CD4-positive, CD25-positive, alpha-beta regulatory T cell (primary cell): ENCODE data around the gene KIF19. TPM values are rescaled to one million over a fixed set of nuclear protein-coding genes. Genes with fewer than 3 reads are reported as not detected.

Experiments used
- ATAC-seq, 2 donors: fragments of 150-1000 bp; cut with Tn5 transposase; one replicate each; pipeline ENCODE4 v1.10.0; 2021; ENCODE audit warnings: low read depth in 2 of 2, moderate number of reproducible peaks in 2 of 2, moderate library complexity in 1 of 2
- DNase-seq, 3 donors: peaks; one replicate each; pipeline versions ENCODE4 v3.0.0 to v3.0.0-alpha.2; 2012 to 2022; ENCODE audit warnings: mixed read lengths in 1 of 3
- H3K27ac ChIP-seq: one replicate; pipeline ENCODE4 v1.7.0; 2013; ENCODE audit warnings: mild to moderate bottlenecking, low read length; ENCODE audit not compliant: insufficient read depth, poor library complexity, severe bottlenecking
- H3K27me3 ChIP-seq: one replicate; pipeline ENCODE4 v1.7.0; 2013; ENCODE audit warnings: low read length; ENCODE audit not compliant: control insufficient read depth, insufficient read depth
- H3K36me3 ChIP-seq: one replicate; pipeline ENCODE4 v1.7.0; 2013; ENCODE audit warnings: mild to moderate bottlenecking, low read length, moderate library complexity; ENCODE audit not compliant: control insufficient read depth, insufficient read depth
- H3K4me1 ChIP-seq: 2 replicates; pipeline ENCODE4 v1.7.0; 2013; ENCODE audit warnings: mild to moderate bottlenecking, low read length; ENCODE audit not compliant: insufficient read depth, control insufficient read depth, poor library complexity, severe bottlenecking
- H3K4me3 ChIP-seq: one replicate; pipeline ENCODE4 v1.7.0; 2013; ENCODE audit warnings: low read depth, mild to moderate bottlenecking, low read length, moderate library complexity
- H3K9me3 ChIP-seq, 2 experiments: 1 replicate in 1 of 2; 2 replicates in 1 of 2; pipeline ENCODE4 v1.7.0; 2013; ENCODE audit warnings: low read length in 2 of 2, mild to moderate bottlenecking in 1 of 2, moderate library complexity in 1 of 2; ENCODE audit not compliant: control insufficient read depth in 2 of 2
- H3K27ac Mint-ChIP-seq, 3 donors: one replicate each; pipeline ENCODE4 v1.8.0; 2020 to 2022; ENCODE audit warnings: mild to moderate bottlenecking in 3 of 3, mixed read lengths in 3 of 3, moderate library complexity in 2 of 3
- H3K27me3 Mint-ChIP-seq: one replicate; pipeline ENCODE4 v1.8.0; 2022; ENCODE audit warnings: mild to moderate bottlenecking, mixed read lengths
- H3K36me3 Mint-ChIP-seq: one replicate; pipeline ENCODE4 v1.8.0; 2020; ENCODE audit warnings: mixed read lengths
- H3K4me1 Mint-ChIP-seq, 4 donors: one replicate each; pipeline ENCODE4 v1.8.0; 2020 to 2022; ENCODE audit warnings: mixed read lengths in 4 of 4, mild to moderate bottlenecking in 1 of 4
- H3K4me3 Mint-ChIP-seq, 4 donors: one replicate each; pipeline ENCODE4 v1.8.0; 2020 to 2022; ENCODE audit warnings: mild to moderate bottlenecking in 4 of 4, mixed read lengths in 4 of 4, moderate library complexity in 3 of 4
- H3K9me3 Mint-ChIP-seq, 7 donors: one replicate each; pipeline ENCODE4 v1.8.0; 2020 to 2022; ENCODE audit warnings: mixed read lengths in 7 of 7, mild to moderate bottlenecking in 3 of 7, moderate library complexity in 2 of 7
- polyA plus RNA-seq, 4 donors: library from polyadenylated mRNA; unstranded; fragments of 300-500 nt; fragmentation: Illumina TruSeq; gene quantifications; one replicate each; pipeline ENCODE4 v1.2.3, GENCODE V29; 2021
- total RNA-seq: library from RNA; stranded (reverse); gene quantifications from one replicate; pipeline ENCODE4 v1.2.3, GENCODE V29; 2022

Gene KIF19
- total and polyA plus RNA-seq, 5 donors from 2014 or later: 1.2 to 1.8 (median 1.4) TPM

GRCh38 chr17:74295625-74296547 is 30.1 kb upstream of the KIF19 start:
- no peak for DNase-seq
- Histone ChIP-seq H3K27ac (no peak overlapping the region), H3K4me1 (peaks cover 11% of the 10 kb centered on the region), H3K27me3 (no peaks in the 10 kb centered on the region), H3K4me3 (no peak overlapping the region), H3K36me3 (no peaks in the 10 kb centered on the region), H3K9me3 (no peaks in the 10 kb centered on the region)
- ATAC-seq: no peak
- H3K36me3 Mint-ChIP-seq: no peaks in the 10 kb centered on the region
- peaks cover 4 to 33% (median 23%) of the 10 kb centered on the region in 4 donors for H3K4me1 Mint-ChIP-seq
- H3K4me3 Mint-ChIP-seq: no peak overlapping the region
- H3K27me3 Mint-ChIP-seq: no peaks in the 10 kb centered on the region
- peaks cover 0 to 2% (median 0%) of the 10 kb centered on the region in 7 donors for H3K9me3 Mint-ChIP-seq
- H3K27ac Mint-ChIP-seq: peak overlapping the region in 2 of 3 donors; percentile 60 to 62

- H3K4me3 Mint-ChIP-seq: no peak overlapping the region
- peak overlapping the region; percentile 14 to 76 (median 62) for H3K27ac Mint-ChIP-seq
- ATAC-seq: peak; percentile 43 to 58
- H3K4me3 ChIP-seq: no peak overlapping the region
- peak in 2 of 3 donors; percentile 34 to 77 for DNase-seq
- H3K4me1 Mint-ChIP-seq: peaks cover 9 to 39% (median 27%) of the 10 kb centered on the region in 4 donors
- no peaks in the 10 kb centered on the region for H3K27me3 ChIP-seq
- H3K4me1 ChIP-seq: peaks cover 16% of the 10 kb centered on the region
- H3K27me3 Mint-ChIP-seq: peaks cover 4% of the 10 kb centered on the region
- no peak overlapping the region for H3K27ac ChIP-seq
- H3K9me3 Mint-ChIP-seq: peaks cover 0 to 2% (median 0%) of the 10 kb centered on the region in 7 donors
- H3K9me3 ChIP-seq: no peaks in the 10 kb centered on the region
- H3K36me3 ChIP-seq: no peaks in the 10 kb centered on the region
- no peaks in the 10 kb centered on the region for H3K36me3 Mint-ChIP-seq
Observed at GRCh38 chr17:74296548-74296936, 29.5 kb upstream of the KIF19 start.

GRCh38 chr17:74297941-74298340 is 28.1 kb upstream of the KIF19 start:
- Mint-ChIP-seq H3K36me3 (no peaks in the 10 kb centered on the region), H3K27me3 (peaks cover 4% of the 10 kb centered on the region), H3K9me3 (peaks cover 0 to 2% (median 0%) of the 10 kb centered on the region in 7 donors), H3K27ac (peak overlapping the region; percentile 26 to 83 (median 75)), H3K4me1 (peaks cover 9 to 43% (median 27%) of the 10 kb centered on the region in 4 donors), H3K4me3 (peak overlapping the region in 1 of 4 donors; percentile 33)
- no peaks in the 10 kb centered on the region for H3K9me3 ChIP-seq
- H3K27ac ChIP-seq: no peak overlapping the region
- no peaks in the 10 kb centered on the region for H3K27me3 ChIP-seq
- DNase-seq: peak in 1 of 3 donors; percentile 19
- peaks cover 16% of the 10 kb centered on the region for H3K4me1 ChIP-seq
- no peaks in the 10 kb centered on the region for H3K36me3 ChIP-seq
- no peak for ATAC-seq
- H3K4me3 ChIP-seq: no peak overlapping the region

- peaks cover 16% of the 10 kb centered on the region for H3K4me1 ChIP-seq
- no peak overlapping the region for H3K4me3 ChIP-seq
- no peak for ATAC-seq
- no peaks in the 10 kb centered on the region for H3K36me3 ChIP-seq
- H3K27ac ChIP-seq: no peak overlapping the region
- H3K27me3 Mint-ChIP-seq: peaks cover 4% of the 10 kb centered on the region
- H3K27ac Mint-ChIP-seq: peak overlapping the region in 2 of 3 donors; percentile 62 to 78
- H3K9me3 Mint-ChIP-seq: peaks cover 0 to 2% (median 0%) of the 10 kb centered on the region in 7 donors
- H3K9me3 ChIP-seq: no peaks in the 10 kb centered on the region
- H3K4me1 Mint-ChIP-seq: peaks cover 9 to 40% (median 27%) of the 10 kb centered on the region in 4 donors
- H3K4me3 Mint-ChIP-seq: no peak overlapping the region
- H3K27me3 ChIP-seq: no peaks in the 10 kb centered on the region
- no peaks in the 10 kb centered on the region for H3K36me3 Mint-ChIP-seq
- DNase-seq: no peak
Observed at GRCh38 chr17:74298778-74299177, 27.2 kb upstream of the KIF19 start.

- no peak for ATAC-seq
- Histone ChIP-seq H3K27ac (no peak overlapping the region), H3K9me3 (no peaks in the 10 kb centered on the region), H3K4me3 (no peak overlapping the region), H3K4me1 (peaks cover 16% of the 10 kb centered on the region), H3K36me3 (no peaks in the 10 kb centered on the region), H3K27me3 (no peaks in the 10 kb centered on the region)
- Mint-ChIP-seq H3K36me3 (no peaks in the 10 kb centered on the region), H3K4me3 (no peak overlapping the region), H3K4me1 (peaks cover 9 to 40% (median 27%) of the 10 kb centered on the region in 4 donors), H3K27ac (peak overlapping the region in 1 of 3 donors; percentile 78), H3K27me3 (peaks cover 4% of the 10 kb centered on the region), H3K9me3 (peaks cover 0 to 2% (median 0%) of the 10 kb centered on the region in 7 donors)
- DNase-seq: no peak
Observed at GRCh38 chr17:74299226-74300009, 26.6 kb upstream of the KIF19 start.

- no peaks in the 10 kb centered on the region for H3K9me3 ChIP-seq
- H3K4me3 Mint-ChIP-seq: no peak overlapping the region
- no peaks in the 10 kb centered on the region for H3K27me3 ChIP-seq
- H3K9me3 Mint-ChIP-seq: no peaks in the 10 kb centered on the region
- no peaks in the 10 kb centered on the region for H3K36me3 ChIP-seq
- no peak overlapping the region for H3K27ac ChIP-seq
- H3K4me3 ChIP-seq: no peak overlapping the region
- DNase-seq (no peak), ATAC-seq (no peak)
- no peaks in the 10 kb centered on the region for H3K36me3 Mint-ChIP-seq
- H3K27me3 Mint-ChIP-seq: peaks cover 7% of the 10 kb centered on the region
- peak overlapping the region in 1 of 3 donors; percentile 25 for H3K27ac Mint-ChIP-seq
- peaks cover 5% of the 10 kb centered on the region for H3K4me1 ChIP-seq
- peaks cover 5 to 33% (median 12%) of the 10 kb centered on the region in 4 donors for H3K4me1 Mint-ChIP-seq
Observed at GRCh38 chr17:74303305-74303704, 22.7 kb upstream of the KIF19 start.

GRCh38 chr17:74304184-74304583 is 21.8 kb upstream of the KIF19 start:
- H3K9me3 Mint-ChIP-seq: peaks cover 0 to 1% (median 0%) of the 10 kb centered on the region in 7 donors
- ATAC-seq: no peak
- no peak overlapping the region for H3K4me3 Mint-ChIP-seq
- H3K27me3 Mint-ChIP-seq: peaks cover 7% of the 10 kb centered on the region
- H3K27ac Mint-ChIP-seq: no peak overlapping the region
- H3K9me3 ChIP-seq: no peaks in the 10 kb centered on the region
- no peaks in the 10 kb centered on the region for H3K27me3 ChIP-seq
- peaks cover 5 to 28% (median 12%) of the 10 kb centered on the region in 4 donors for H3K4me1 Mint-ChIP-seq
- H3K36me3 Mint-ChIP-seq: no peaks in the 10 kb centered on the region
- no peaks in the 10 kb centered on the region for H3K36me3 ChIP-seq
- no peak overlapping the region for H3K27ac ChIP-seq
- no peak overlapping the region for H3K4me3 ChIP-seq
- DNase-seq: no peak
- peaks cover 5% of the 10 kb centered on the region for H3K4me1 ChIP-seq
